ENCODE measurements around the gene SGCA. TPM values are rescaled to one million over a fixed set of nuclear protein-coding genes. Genes with fewer than 3 reads are reported as not detected.

The SGCA gene
- total and polyA plus RNA-seq, 9 of the 15 experiments (the other 6 are each of a cell fraction or from before 2014, with no cell fraction given), result not detected

DNA sequence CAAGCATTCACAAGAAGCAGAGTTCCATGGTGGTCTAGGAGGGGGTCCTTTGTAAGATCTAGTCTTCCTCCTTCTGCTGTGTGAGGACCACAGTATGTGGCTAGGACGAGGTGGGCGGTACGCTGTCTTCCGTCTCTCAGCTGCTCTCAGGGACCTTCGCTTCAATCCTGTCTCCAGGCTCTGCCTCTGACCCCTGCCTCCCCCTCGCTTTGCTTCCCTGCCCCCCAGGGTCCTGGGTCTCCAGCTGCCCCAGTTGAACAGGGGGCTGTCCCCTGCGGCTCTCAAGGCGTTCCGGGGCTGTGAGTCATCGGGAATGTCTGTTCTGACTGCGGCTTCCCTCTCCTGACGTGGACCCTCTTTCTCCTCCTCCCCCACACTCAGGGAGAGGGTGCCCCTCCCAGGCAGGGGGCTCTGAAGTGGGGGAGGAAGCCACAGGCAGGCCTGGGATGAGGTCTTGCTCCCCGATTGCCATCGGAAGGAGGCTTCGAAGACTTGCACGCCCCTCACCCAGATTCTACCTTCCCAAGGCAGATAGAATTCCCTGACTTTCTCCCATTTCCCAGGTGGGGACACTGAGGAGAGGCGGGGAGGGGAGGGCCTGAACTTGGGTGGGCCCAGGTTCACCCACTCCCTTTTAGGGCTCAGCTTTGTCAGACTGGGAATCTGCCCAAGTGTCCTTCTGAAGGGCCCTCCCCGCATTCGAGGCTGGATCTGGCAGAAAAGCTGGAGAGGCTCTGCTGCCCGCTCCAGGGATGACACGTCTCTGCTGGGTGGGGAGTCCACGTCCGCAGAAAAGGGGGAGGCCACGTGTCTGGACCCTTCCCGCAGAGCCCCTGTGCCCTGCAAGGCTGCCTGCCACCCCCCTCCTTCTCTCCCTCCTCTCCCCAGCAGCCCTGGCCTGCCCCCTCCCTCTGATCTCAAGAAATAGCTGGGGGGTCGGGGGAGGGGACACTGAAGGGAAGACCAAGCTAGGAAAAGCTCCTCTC is 44.7 kb downstream of the SGCA start (continued):
- TF ChIP-seq, protein P1, sequence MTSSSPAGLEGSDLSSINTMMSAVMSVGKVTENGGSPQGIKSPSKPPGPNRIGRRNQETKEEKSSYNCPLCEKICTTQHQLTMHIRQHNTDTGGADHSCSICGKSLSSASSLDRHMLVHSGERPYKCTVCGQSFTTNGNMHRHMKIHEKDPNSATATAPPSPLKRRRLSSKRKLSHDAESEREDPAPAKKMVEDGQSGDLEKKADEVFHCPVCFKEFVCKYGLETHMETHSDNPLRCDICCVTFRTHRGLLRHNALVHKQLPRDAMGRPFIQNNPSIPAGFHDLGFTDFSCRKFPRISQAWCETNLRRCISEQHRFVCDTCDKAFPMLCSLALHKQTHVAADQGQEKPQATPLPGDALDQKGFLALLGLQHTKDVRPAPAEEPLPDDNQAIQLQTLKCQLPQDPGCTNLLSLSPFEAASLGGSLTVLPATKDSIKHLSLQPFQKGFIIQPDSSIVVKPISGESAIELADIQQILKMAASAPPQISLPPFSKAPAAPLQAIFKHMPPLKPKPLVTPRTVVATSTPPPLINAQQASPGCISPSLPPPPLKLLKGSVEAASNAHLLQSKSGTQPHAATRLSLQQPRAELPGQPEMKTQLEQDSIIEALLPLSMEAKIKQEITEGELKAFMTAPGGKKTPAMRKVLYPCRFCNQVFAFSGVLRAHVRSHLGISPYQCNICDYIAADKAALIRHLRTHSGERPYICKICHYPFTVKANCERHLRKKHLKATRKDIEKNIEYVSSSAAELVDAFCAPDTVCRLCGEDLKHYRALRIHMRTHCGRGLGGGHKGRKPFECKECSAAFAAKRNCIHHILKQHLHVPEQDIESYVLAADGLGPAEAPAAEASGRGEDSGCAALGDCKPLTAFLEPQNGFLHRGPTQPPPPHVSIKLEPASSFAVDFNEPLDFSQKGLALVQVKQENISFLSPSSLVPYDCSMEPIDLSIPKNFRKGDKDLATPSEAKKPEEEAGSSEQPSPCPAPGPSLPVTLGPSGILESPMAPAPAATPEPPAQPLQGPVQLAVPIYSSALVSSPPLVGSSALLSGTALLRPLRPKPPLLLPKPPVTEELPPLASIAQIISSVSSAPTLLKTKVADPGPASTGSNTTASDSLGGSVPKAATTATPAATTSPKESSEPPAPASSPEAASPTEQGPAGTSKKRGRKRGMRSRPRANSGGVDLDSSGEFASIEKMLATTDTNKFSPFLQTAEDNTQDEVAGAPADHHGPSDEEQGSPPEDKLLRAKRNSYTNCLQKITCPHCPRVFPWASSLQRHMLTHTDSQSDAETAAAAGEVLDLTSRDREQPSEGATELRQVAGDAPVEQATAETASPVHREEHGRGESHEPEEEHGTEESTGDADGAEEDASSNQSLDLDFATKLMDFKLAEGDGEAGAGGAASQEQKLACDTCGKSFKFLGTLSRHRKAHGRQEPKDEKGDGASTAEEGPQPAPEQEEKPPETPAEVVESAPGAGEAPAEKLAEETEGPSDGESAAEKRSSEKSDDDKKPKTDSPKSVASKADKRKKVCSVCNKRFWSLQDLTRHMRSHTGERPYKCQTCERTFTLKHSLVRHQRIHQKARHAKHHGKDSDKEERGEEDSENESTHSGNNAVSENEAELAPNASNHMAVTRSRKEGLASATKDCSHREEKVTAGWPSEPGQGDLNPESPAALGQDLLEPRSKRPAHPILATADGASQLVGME (CRISPR knock-in tag; IDR thresholded peaks at IDR 0.05), result no peak
- no peak for TF ChIP-seq SRSF1 (IDR thresholded peaks at IDR 0.05; ENCODE audit: low read depth, low read length)
- TF ChIP-seq STAT5B (CRISPR knock-in tag; IDR thresholded peaks at IDR 0.05), result no peak
- TF ChIP-seq KLF13 (tag; IDR thresholded peaks at IDR 0.05; ENCODE audit: borderline replicate concordance, low read depth), result no peak
- TF ChIP-seq TEAD4 (IDR thresholded peaks at IDR 0.05; ENCODE audit: low read length), result peak; percentile 9; the same call in 1 of the 2 replicates
- TF ChIP-seq TEAD4 (CRISPR knock-in tag; IDR thresholded peaks at IDR 0.05; ENCODE audit: borderline replicate concordance), result no peak
- TF ChIP-seq, protein P2, sequence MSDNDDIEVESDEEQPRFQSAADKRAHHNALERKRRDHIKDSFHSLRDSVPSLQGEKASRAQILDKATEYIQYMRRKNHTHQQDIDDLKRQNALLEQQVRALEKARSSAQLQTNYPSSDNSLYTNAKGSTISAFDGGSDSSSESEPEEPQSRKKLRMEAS (CRISPR knock-in tag; IDR thresholded peaks at IDR 0.05), result no peak
- no peak for TF ChIP-seq DMBX1 (CRISPR knock-in tag; IDR thresholded peaks at IDR 0.05; ENCODE audit: borderline replicate concordance)
- TF ChIP-seq, protein P3, sequence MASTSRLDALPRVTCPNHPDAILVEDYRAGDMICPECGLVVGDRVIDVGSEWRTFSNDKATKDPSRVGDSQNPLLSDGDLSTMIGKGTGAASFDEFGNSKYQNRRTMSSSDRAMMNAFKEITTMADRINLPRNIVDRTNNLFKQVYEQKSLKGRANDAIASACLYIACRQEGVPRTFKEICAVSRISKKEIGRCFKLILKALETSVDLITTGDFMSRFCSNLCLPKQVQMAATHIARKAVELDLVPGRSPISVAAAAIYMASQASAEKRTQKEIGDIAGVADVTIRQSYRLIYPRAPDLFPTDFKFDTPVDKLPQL (IDR thresholded peaks at IDR 0.05; ENCODE audit: extremely low read depth, insufficient read length), result no peak
- no peak for TF ChIP-seq RBM17 (IDR thresholded peaks at IDR 0.05; ENCODE audit: borderline replicate concordance, low read depth, low read length)
- TF ChIP-seq NFATC3 (IDR thresholded peaks at IDR 0.05), result no peak
- TF ChIP-seq ZFP1 (CRISPR knock-in tag; IDR thresholded peaks at IDR 0.05), result no peak
- peak; percentile 22; the same call in 1 of the 2 replicates for TF ChIP-seq DPF2 (IDR thresholded peaks at IDR 0.05)
- no peak for TF ChIP-seq SRSF3 (IDR thresholded peaks at IDR 0.05; ENCODE audit: insufficient read depth, low read length)
- TF ChIP-seq, protein P4, sequence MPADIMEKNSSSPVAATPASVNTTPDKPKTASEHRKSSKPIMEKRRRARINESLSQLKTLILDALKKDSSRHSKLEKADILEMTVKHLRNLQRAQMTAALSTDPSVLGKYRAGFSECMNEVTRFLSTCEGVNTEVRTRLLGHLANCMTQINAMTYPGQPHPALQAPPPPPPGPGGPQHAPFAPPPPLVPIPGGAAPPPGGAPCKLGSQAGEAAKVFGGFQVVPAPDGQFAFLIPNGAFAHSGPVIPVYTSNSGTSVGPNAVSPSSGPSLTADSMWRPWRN (IDR thresholded peaks at IDR 0.05; ENCODE audit: low read depth), result peak; percentile 52; the same call in 1 of the 2 replicates
- TF ChIP-seq PCBP2 (IDR thresholded peaks at IDR 0.05; ENCODE audit: low read depth, low read length, poor library complexity, severe bottlenecking), result no peak
- TF ChIP-seq BRF1 (IDR thresholded peaks at IDR 0.05; ENCODE audit: borderline replicate concordance, extremely low read depth, insufficient read length), result no peak
- peak; percentile 68 for TF ChIP-seq EGR1 (conservative IDR thresholded peaks at IDR 0.05)
- TF ChIP-seq STAT5A (IDR thresholded peaks at IDR 0.05; ENCODE audit: borderline replicate concordance, low read length), result no peak
- TF ChIP-seq COPS2 (conservative IDR thresholded peaks at IDR 0.05), result no peak
